Erythroblast (primary cell): Measurements from ENCODE around the gene BCL2.
A peak's percentile ranks its signal among the peaks of the same experiment; 100 is the strongest.

ENCODE experiments used
- GATA1 ChIP-seq: IDR thresholded peaks from 2 replicates; pipeline ENCODE4 v1.6.1; 2011; ENCODE audit warnings: low read depth, mild to moderate bottlenecking, control low read depth, low read length, moderate library complexity
- POLR2A ChIP-seq: IDR thresholded peaks from 2 replicates; pipeline ENCODE4 v1.6.1; 2011; ENCODE audit warnings: mild to moderate bottlenecking, low read length

GRCh38 chr18:63198868-63199742 lies 120.5 kb downstream of the BCL2 start:
- TF ChIP-seq POLR2A: peak; percentile 3
- no peak for TF ChIP-seq GATA1
